Limb (tissue), 2 donors: Measurements from ENCODE around the gene ANKRD52.
"Not testable (repeated sequence)": the region's sequence is repeated elsewhere in the genome, so short reads cannot be mapped to it uniquely, and the experiment has no call there.

ENCODE experiments used
- DNase-seq, 2 donors: peaks; one replicate each; pipeline ENCODE4 v3.0.0-alpha.2; 2016; ENCODE audit errors: extremely low spot score in 2 of 2

The ANKRD52 gene

GRCh38 chr12:56272468-56272867 is 14.3 kb upstream of the ANKRD52 start:
- not testable (repeated sequence) for DNase-seq

GRCh38 chr12:56271031-56271430 is 12.8 kb upstream of the ANKRD52 start:
- no peak for DNase-seq

- no peak for DNase-seq
These were observed 9.4 kb upstream of the ANKRD52 start for GRCh38 chr12:56267443-56268071.

GRCh38 chr12:56266693-56267442 is 8.7 kb upstream of the ANKRD52 start, which contains the start of gene COQ10A:
Gene COQ10A (plus strand): TSS chr12:56266942. CDS start chr12:56267119, 177 bp downstream.
- peak; percentile 88 to 91 for DNase-seq

- DNase-seq = not testable (repeated sequence)
These were observed 8.0 kb upstream of the ANKRD52 start for GRCh38 chr12:56266068-56266692.

- DNase-seq = not testable (repeated sequence)
These were observed 4.8 kb upstream of the ANKRD52 start for GRCh38 chr12:56262955-56263354.

GRCh38 chr12:56261503-56262232 is 3.5 kb upstream of the ANKRD52 start:
- DNase-seq = no peak

GRCh38 chr12:56260921-56261320 is 2.7 kb upstream of the ANKRD52 start:
- DNase-seq = no peak

- DNase-seq = no peak
These were observed 2.2 kb upstream of the ANKRD52 start for GRCh38 chr12:56260380-56260779.

GRCh38 chr12:56258820-56259183 is 618 bp upstream of the ANKRD52 start:
- DNase-seq = no peak

GRCh38 chr12:56257491-56258067 is 605 bp downstream of the ANKRD52 start:
- DNase-seq = peak in 1 of 2 donors; percentile 59

- no peak for DNase-seq
These were observed 1.1 kb downstream of the ANKRD52 start for GRCh38 chr12:56257071-56257470.

GRCh38 chr12:56256326-56256960 is 1.7 kb downstream of the ANKRD52 start:
- DNase-seq = no peak

- DNase-seq = no peak
These were observed 2.5 kb downstream of the ANKRD52 start for GRCh38 chr12:56255671-56256070.

GRCh38 chr12:56253091-56253490 is 5.1 kb downstream of the ANKRD52 start:
- no peak for DNase-seq

GRCh38 chr12:56252649-56253048 is 5.5 kb downstream of the ANKRD52 start:
- no peak for DNase-seq

- no peak for DNase-seq
These were observed 9.5 kb downstream of the ANKRD52 start for GRCh38 chr12:56248711-56249110.

GRCh38 chr12:56247923-56248322 is 10.3 kb downstream of the ANKRD52 start:
- no peak for DNase-seq

GRCh38 chr12:56244494-56244893 is 13.7 kb downstream of the ANKRD52 start:
- DNase-seq = no peak

GRCh38 chr12:56243731-56244181 is 14.4 kb downstream of the ANKRD52 start:
- no peak for DNase-seq

- no peak for DNase-seq
These were observed 15.2 kb downstream of the ANKRD52 start for GRCh38 chr12:56242986-56243385.
